Measurements from ENCODE around the gene ABCB9. TPM values are rescaled to one million over a fixed set of nuclear protein-coding genes. Genes with fewer than 3 reads are reported as not detected.
"Not testable (repeated sequence)": the region's sequence is repeated elsewhere in the genome, so short reads cannot be mapped to it uniquely, and the experiment has no call there.

Gene ABCB9
- total and polyA plus RNA-seq, 2 experiments from 2014 or later = 9.7 to 10.0 TPM

DNA sequence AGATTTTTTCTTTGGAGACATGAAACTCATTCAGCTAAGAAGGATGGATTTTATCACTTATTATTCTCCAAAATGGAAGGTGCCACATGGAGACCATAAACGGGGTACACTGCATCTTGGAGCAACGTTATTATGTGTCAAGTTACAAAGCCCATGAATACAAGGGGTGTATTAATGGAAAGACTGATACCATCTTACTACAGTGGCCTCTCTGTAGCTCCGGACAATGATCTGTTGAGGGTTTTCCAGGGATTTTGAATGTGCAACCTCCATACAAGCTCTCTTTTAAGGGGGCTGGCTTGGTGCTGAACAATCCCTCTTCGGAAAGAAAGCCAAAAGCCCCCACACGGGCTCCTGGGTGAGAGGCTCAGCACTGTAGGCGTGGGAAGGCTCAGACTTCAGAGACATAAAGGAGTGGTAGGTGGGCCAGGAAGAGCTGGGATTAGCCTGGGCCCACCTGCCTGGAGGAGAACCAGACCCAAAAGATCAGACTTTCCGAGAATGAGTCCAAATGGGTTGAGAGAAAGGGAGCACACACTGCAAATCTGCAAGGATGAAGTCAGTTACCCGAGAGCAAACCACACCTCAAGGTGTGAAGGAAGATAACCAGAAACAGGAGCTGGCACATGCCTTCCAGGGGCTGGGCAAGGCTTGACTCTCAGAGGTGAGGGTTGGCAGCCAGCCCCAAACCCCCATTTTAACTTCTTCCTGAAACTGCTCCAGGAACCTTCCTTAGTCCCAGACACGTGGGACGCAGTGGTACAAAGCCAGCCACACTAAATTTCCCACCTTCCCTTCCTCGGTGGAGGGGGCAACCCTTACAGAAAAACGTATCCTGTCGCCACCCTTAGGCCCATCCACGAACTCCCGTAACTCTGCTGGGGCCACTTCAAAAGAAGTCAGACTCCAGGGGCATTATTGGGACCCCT, 71.8 kb downstream of the ABCB9 start:
- peak overlapping the region; percentile 99 for H3K27ac ChIP-seq
- H3K27me3 ChIP-seq = no peaks in the 10 kb centered on the region
- H3K9me3 ChIP-seq (ENCODE audit: low read depth) = no peaks in the 10 kb centered on the region
- no peaks in the 10 kb centered on the region for H3K36me3 ChIP-seq
- DNase-seq (ENCODE audit: low read depth in 1 of 2, low spot score in 1 of 2) = no peak
- H3K4me1 ChIP-seq (ENCODE audit: low read depth) = peaks cover 37% of the 10 kb centered on the region
- TF ChIP-seq CTCF (IDR thresholded peaks at IDR 0.05; ENCODE audit: low read depth, low read length) = no peak
- H3K4me3 ChIP-seq = peak overlapping the region; percentile 74

DNA sequence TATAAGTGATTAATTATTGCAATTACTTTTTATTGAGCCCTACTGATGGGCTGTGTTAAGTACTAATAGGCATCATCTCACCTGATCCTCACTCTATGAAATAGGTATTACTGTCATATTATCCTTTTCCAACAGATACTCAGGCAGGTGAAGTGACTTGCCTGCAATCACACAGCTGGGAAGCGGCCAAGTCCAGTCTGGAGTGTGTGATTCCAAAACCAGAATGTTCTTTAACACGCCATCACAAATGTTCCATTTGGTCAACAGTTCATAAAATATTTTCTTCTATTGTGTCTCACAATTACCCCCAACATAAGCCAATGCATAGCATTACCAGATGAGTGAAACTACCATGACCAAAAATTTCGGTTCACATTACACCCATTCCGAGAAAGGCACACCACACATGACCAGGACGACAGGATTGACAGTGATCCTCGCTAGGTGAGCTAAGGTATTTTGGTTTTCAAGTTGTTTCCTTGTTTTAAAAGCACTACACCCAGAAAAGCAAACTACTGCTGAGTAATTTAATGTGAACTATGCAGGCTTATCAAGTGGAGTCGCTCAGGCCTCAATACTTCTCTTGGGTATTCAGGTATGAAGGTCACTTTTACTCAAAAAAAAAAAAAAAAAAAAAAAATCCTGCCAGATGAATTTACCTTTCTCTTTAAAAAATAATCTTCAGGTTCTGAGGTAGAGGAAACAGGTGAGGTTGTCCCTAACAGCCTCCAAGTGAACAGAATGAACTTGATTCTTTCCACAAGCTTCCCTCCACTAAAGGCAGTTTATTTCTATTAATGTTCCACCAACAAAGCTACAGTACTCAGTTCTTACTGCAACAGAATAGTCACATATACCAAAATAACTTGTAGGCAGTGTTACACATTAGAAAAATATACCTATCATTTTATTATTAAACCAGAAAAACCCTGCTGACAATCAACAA, 72.8 kb downstream of the ABCB9 start:
- Histone ChIP-seq H3K36me3 (no peaks in the 10 kb centered on the region), H3K9me3 (ENCODE audit: low read depth) (no peaks in the 10 kb centered on the region), H3K4me3 (no peak overlapping the region), H3K4me1 (ENCODE audit: low read depth) (peaks cover 45% of the 10 kb centered on the region), H3K27ac (peak overlapping the region; percentile 99), H3K27me3 (no peaks in the 10 kb centered on the region)
- TF ChIP-seq CTCF (IDR thresholded peaks at IDR 0.05; ENCODE audit: low read depth, low read length) = no peak
- no peak for DNase-seq (ENCODE audit: low read depth in 1 of 2, low spot score in 1 of 2)

GRCh38 chr12:122892724-122893123, 73.5 kb downstream of the ABCB9 start:
- H3K36me3 ChIP-seq; H3K27me3 ChIP-seq; DNase-seq (ENCODE audit: low read depth in 1 of 2, low spot score in 1 of 2); H3K4me3 ChIP-seq; H3K9me3 ChIP-seq (ENCODE audit: low read depth): not testable (repeated sequence)
- peak overlapping the region; percentile 99 for H3K27ac ChIP-seq
- peaks cover 50% of the 10 kb centered on the region for H3K4me1 ChIP-seq (ENCODE audit: low read depth)

- Histone ChIP-seq H3K27me3 (no peaks in the 10 kb centered on the region), H3K4me3 (peak overlapping the region; percentile 15), H3K36me3 (no peaks in the 10 kb centered on the region), H3K4me1 (ENCODE audit: low read depth) (peaks cover 54% of the 10 kb centered on the region), H3K9me3 (ENCODE audit: low read depth) (no peaks in the 10 kb centered on the region), H3K27ac (peak overlapping the region; percentile 99)
- peak; percentile 53 to 85 for DNase-seq (ENCODE audit: low read depth in 1 of 2, low spot score in 1 of 2)
- TF ChIP-seq CTCF (IDR thresholded peaks at IDR 0.05; ENCODE audit: low read depth, low read length) = no peak
These were observed 74.4 kb downstream of the ABCB9 start for GRCh38 chr12:122891661-122892525.

GRCh38 chr12:122889761-122890520, 76.3 kb downstream of the ABCB9 start:
- Histone ChIP-seq H3K4me3 (no peak overlapping the region), H3K9me3 (ENCODE audit: low read depth) (no peaks in the 10 kb centered on the region), H3K27ac (peak overlapping the region; percentile 99), H3K4me1 (ENCODE audit: low read depth) (peaks cover 55% of the 10 kb centered on the region), H3K27me3 (no peaks in the 10 kb centered on the region), H3K36me3 (no peaks in the 10 kb centered on the region)
- DNase-seq (ENCODE audit: low read depth in 1 of 2, low spot score in 1 of 2) = no peak
- no peak for TF ChIP-seq CTCF (IDR thresholded peaks at IDR 0.05; ENCODE audit: low read depth, low read length)

All from cardiac muscle cell (in vitro differentiated cells and primary cell).